WTC11 (cell line): ENCODE measurements around the gene STIM2. TPM values are rescaled to one million over a fixed set of nuclear protein-coding genes. Genes with fewer than 3 reads are reported as not detected.
"Not testable (repeated sequence)": the region's sequence is repeated elsewhere in the genome, so short reads cannot be mapped to it uniquely, and the experiment has no call there.

Source experiments
- ATAC-seq: fragments of 200-7000 bp; cut with Tn5 transposase; 2 replicates; pipeline ENCODE4 v1.10.0; 2021; ENCODE audit warnings: mild to moderate bottlenecking, moderate library complexity
- CTCF ChIA-PET: fragments of 300-600 bp; sonication (Branson Sonifier 250); formaldehyde crosslinking; loops from one replicate; lab custom pipeline; 2021; ENCODE audit warnings: antibody characterized with exemption; lab: Charles Lee
- POLR2A ChIA-PET: fragments of 350-600 bp; sonication (Branson Sonifier 250); formaldehyde crosslinking; loops from one replicate; lab custom pipeline; 2021; ENCODE audit warnings: antibody characterized with exemption; lab: Charles Lee
- DNase-seq: peaks from one replicate; pipeline ENCODE4 v3.0.0; 2021; ENCODE audit warnings: low spot score
- H3K27ac Mint-ChIP-seq: 2 replicates; pipeline ENCODE4 v1.8.0; 2021; ENCODE audit warnings: mixed read lengths
- H3K27me3 Mint-ChIP-seq: 2 replicates; pipeline ENCODE4 v1.8.0; 2021; ENCODE audit warnings: low read depth, mild to moderate bottlenecking, moderate library complexity, mixed read lengths
- H3K36me3 Mint-ChIP-seq: 2 replicates; pipeline ENCODE4 v1.8.0; 2021; ENCODE audit warnings: mixed read lengths
- H3K4me1 Mint-ChIP-seq: 2 replicates; pipeline ENCODE4 v1.8.0; 2022; ENCODE audit warnings: mixed read lengths
- H3K4me3 Mint-ChIP-seq: 2 replicates; pipeline ENCODE4 v1.8.0; 2021; ENCODE audit warnings: mild to moderate bottlenecking, moderate library complexity, mixed read lengths
- H3K9me3 Mint-ChIP-seq: 2 replicates; pipeline ENCODE4 v1.8.0; 2021; ENCODE audit warnings: mixed read lengths
- AFF4 ChIP-seq: sonication (generic); formaldehyde crosslinking; IDR thresholded peaks from 2 replicates; pipeline ENCODE4 v1.8.1; 2023; ENCODE audit warnings: mild to moderate bottlenecking, missing genetic modification reagents, borderline replicate concordance
- CREB1 ChIP-seq: sonication (generic); formaldehyde crosslinking; IDR thresholded peaks from 2 replicates; pipeline ENCODE4 v1.8.0; 2023; ENCODE audit warnings: mild to moderate bottlenecking, missing genetic modification reagents
- CREM ChIP-seq: sonication (generic); formaldehyde crosslinking; IDR thresholded peaks from 2 replicates; pipeline ENCODE4 v1.8.1; 2022; ENCODE audit warnings: mild to moderate bottlenecking, missing genetic modification reagents, moderate library complexity
- E2F1 ChIP-seq: sonication (generic); formaldehyde crosslinking; IDR thresholded peaks from 2 replicates; pipeline ENCODE4 v1.8.0; 2022; ENCODE audit warnings: mild to moderate bottlenecking, missing genetic modification reagents
- ESRRA ChIP-seq: sonication (generic); formaldehyde crosslinking; IDR thresholded peaks from 2 replicates; pipeline ENCODE4 v1.8.1; 2022; ENCODE audit warnings: mild to moderate bottlenecking, missing genetic modification reagents, borderline replicate concordance
- FOXP4 ChIP-seq: sonication (generic); formaldehyde crosslinking; IDR thresholded peaks from 2 replicates; pipeline ENCODE4 v1.8.0; 2022; ENCODE audit warnings: mild to moderate bottlenecking, missing genetic modification reagents
- HMGA2 ChIP-seq: fragments of 250-450 bp; sonication (Bioruptor Pico); IDR thresholded peaks from 2 replicates; pipeline ENCODE4 v1.4.0; 2021; ENCODE audit warnings: mild to moderate bottlenecking, moderate library complexity
- NFYB ChIP-seq: sonication (generic); formaldehyde crosslinking; conservative IDR thresholded peaks from 2 replicates; pipeline ENCODE4 v1.8.0; 2022; ENCODE audit warnings: low read depth, missing genetic modification reagents
- OVOL2 ChIP-seq: fragments of 250-450 bp; sonication (Bioruptor Pico); IDR thresholded peaks from 2 replicates; pipeline ENCODE4 v1.9.0; 2021; ENCODE audit warnings: mild to moderate bottlenecking, borderline replicate concordance
- PRDM15 ChIP-seq: sonication (generic); formaldehyde crosslinking; IDR thresholded peaks from 2 replicates; pipeline ENCODE4 v1.8.0; 2022; ENCODE audit warnings: missing genetic modification reagents
- SMAD4 ChIP-seq: sonication (generic); formaldehyde crosslinking; IDR thresholded peaks from 2 replicates; pipeline ENCODE4 v1.8.0; 2022; ENCODE audit warnings: mild to moderate bottlenecking, missing genetic modification reagents
- SOX15 ChIP-seq: fragments of 250-450 bp; sonication (Bioruptor Pico); IDR thresholded peaks from 2 replicates; pipeline ENCODE4 v1.9.0; 2021; ENCODE audit warnings: mild to moderate bottlenecking
- SP1 ChIP-seq: sonication (generic); formaldehyde crosslinking; conservative IDR thresholded peaks from 2 replicates; pipeline ENCODE4 v1.8.1; 2022; ENCODE audit warnings: missing genetic modification reagents
- TP53 ChIP-seq: sonication (generic); formaldehyde crosslinking; IDR thresholded peaks from 2 replicates; pipeline ENCODE4 v1.8.1; 2023; ENCODE audit warnings: mild to moderate bottlenecking, missing genetic modification reagents
- ZNF281 ChIP-seq: sonication (generic); formaldehyde crosslinking; IDR thresholded peaks from 2 replicates; pipeline ENCODE4 v1.8.0; 2023; ENCODE audit warnings: mild to moderate bottlenecking, missing genetic modification reagents
- ZNF416 ChIP-seq: fragments of 250-450 bp; sonication (Bioruptor Pico); IDR thresholded peaks from 2 replicates; pipeline ENCODE4 v1.9.0; 2021; ENCODE audit warnings: mild to moderate bottlenecking, inconsistent platforms
- total RNA-seq: library from RNA; stranded (reverse); gene quantifications from 3 replicates; pipeline ENCODE4 v1.2.3, GENCODE V29; 2021
- TF ChIP-seq, protein P1 (sequence below): sonication (generic); formaldehyde crosslinking; IDR thresholded peaks from 2 replicates; pipeline ENCODE4 v1.8.1; 2022; ENCODE audit warnings: mild to moderate bottlenecking, missing genetic modification reagents, moderate library complexity, borderline replicate concordance

STIM2 gene
- total RNA-seq, 1 experiment from 2014 or later, result 22.4 TPM

GRCh38 chr4:26860157-26860921 is at the start of gene STIM2 (continued):
- TF ChIP-seq ZNF281 (CRISPR knock-in tag) (no peak), SOX15 (no peak), CREB1 (CRISPR knock-in tag) (no peak), OVOL2 (CRISPR knock-in tag) (no peak), E2F1 (CRISPR knock-in tag) (no peak), HMGA2 (CRISPR knock-in tag) (no peak), SP1 (CRISPR knock-in tag) (peak; percentile 83), FOXP4 (CRISPR knock-in tag) (peak; percentile 67), PRDM15 (CRISPR knock-in tag) (no peak), ESRRA (no peak; the same call in 1 of the 2 replicates), SMAD4 (CRISPR knock-in tag) (no peak), TP53 (CRISPR knock-in tag) (no peak)

- CTCF ChIA-PET, H3K27ac Mint-ChIP-seq, H3K36me3 Mint-ChIP-seq, H3K4me3 Mint-ChIP-seq, ATAC-seq, H3K4me1 Mint-ChIP-seq, H3K27me3 Mint-ChIP-seq, DNase-seq, POLR2A ChIA-PET: not testable (repeated sequence)
- peaks cover 14% of the 10 kb centered on the region for H3K9me3 Mint-ChIP-seq
Observed at GRCh38 chr4:26811571-26811970, 49.1 kb upstream of the STIM2 start.

DNA sequence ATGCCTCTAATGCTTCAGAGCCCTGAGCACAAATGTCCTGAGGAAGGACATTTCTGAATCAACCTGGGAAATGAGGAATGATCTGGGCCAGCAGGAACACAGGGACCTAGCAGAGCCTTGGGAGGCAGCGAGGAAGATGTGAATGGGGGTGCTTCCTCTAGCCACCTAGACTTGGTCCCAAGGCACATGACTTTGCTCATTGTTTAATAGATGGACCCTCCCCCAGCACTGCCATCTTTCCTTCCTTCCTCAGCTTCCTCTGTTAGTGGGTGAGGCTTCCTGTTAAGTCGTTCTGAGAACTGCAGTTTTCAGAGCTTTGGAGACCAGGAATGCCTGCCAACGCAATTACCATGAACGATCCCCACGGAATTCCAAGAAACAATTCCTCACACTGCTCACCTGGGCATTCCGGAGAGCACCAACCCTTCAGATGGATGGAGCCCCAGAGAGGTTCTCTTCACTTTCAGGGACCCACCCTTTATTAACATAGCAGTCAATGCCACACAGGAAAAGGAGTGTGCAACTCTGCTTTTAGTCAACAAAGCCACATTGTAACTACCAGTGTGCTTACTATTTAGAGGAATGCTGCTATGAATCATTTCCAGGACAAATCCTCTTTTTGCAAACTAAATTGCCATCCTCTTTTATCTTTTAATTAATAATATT is 48.5 kb upstream of the STIM2 start:
- Mint-ChIP-seq H3K27ac (no peak overlapping the region), H3K27me3 (no peaks in the 10 kb centered on the region; the same call in 1 of the 2 replicates), H3K4me1 (peaks cover 13% of the 10 kb centered on the region), H3K36me3 (0 out of 2 replicates have a peak, but pooled peaks cover 3% of the 10 kb centered on the region), H3K4me3 (no peak overlapping the region), H3K9me3 (peaks cover 14% of the 10 kb centered on the region)
- ChIA-PET CTCF (no interaction called here), POLR2A (no interaction called here)
- ATAC-seq, result no peak; the same call in 1 of the 2 replicates
- DNase-seq, result no peak
- TF ChIP-seq ZNF416 (CRISPR knock-in tag) (no peak), SMAD4 (CRISPR knock-in tag) (no peak), AFF4 (CRISPR knock-in tag) (no peak), CREM (CRISPR knock-in tag) (no peak), NFYB (CRISPR knock-in tag) (no peak)
- TF ChIP-seq, protein P1, sequence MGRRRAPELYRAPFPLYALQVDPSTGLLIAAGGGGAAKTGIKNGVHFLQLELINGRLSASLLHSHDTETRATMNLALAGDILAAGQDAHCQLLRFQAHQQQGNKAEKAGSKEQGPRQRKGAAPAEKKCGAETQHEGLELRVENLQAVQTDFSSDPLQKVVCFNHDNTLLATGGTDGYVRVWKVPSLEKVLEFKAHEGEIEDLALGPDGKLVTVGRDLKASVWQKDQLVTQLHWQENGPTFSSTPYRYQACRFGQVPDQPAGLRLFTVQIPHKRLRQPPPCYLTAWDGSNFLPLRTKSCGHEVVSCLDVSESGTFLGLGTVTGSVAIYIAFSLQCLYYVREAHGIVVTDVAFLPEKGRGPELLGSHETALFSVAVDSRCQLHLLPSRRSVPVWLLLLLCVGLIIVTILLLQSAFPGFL (CRISPR knock-in tag), result no peak
